Thoracic aorta (tissue), 2 donors: ENCODE data around the gene GPRIN2. TPM values are rescaled to one million over a fixed set of nuclear protein-coding genes. Genes with fewer than 3 reads are reported as not detected.

ENCODE experiments used
- ATAC-seq: fragments of 150-250 bp; one replicate; pipeline ENCODE4 v1.8.0; 2017; ENCODE audit warnings: low read depth; ENCODE audit not compliant: insufficient number of reproducible peaks, low FRiP score
- DNase-seq: peaks from one replicate; pipeline ENCODE4 v3.0.0-alpha.2; 2020; ENCODE audit warnings: low spot score
- H3K27ac ChIP-seq, 2 donors: fragments of 200-600 bp; sonication (generic); 1 replicate in 1 of 2; 2 replicates in 1 of 2; pipeline ENCODE4 v1.5.1; 2016; ENCODE audit warnings: mild to moderate bottlenecking in 2 of 2, moderate library complexity in 2 of 2
- H3K27me3 ChIP-seq: fragments of 200-600 bp; sonication (generic); replicated peaks from 2 replicates; pipeline ENCODE4 v1.6.0; 2016; ENCODE audit warnings: mild to moderate bottlenecking; ENCODE audit not compliant: insufficient read depth
- H3K36me3 ChIP-seq: fragments of 200-600 bp; sonication (generic); one replicate; pipeline ENCODE4 v1.5.1; 2016
- H3K4me1 ChIP-seq, 2 donors: fragments of 200-600 bp; sonication (generic); 1 replicate in 1 of 2; 2 replicates in 1 of 2; pipeline versions ENCODE4 v1.5.1 to v1.6.0; 2016; ENCODE audit warnings: low read depth in 2 of 2, mild to moderate bottlenecking in 1 of 2; ENCODE audit not compliant: control insufficient read depth in 1 of 2
- H3K4me3 ChIP-seq: fragments of 200-600 bp; sonication (generic); 2 replicates; pipeline ENCODE4 v1.5.1; 2016; ENCODE audit warnings: mild to moderate bottlenecking
- H3K9me3 ChIP-seq: fragments of 200-600 bp; sonication (generic); 2 replicates; pipeline ENCODE4 v1.5.1; 2016
- CTCF ChIP-seq: fragments of 200-600 bp; sonication (generic); IDR thresholded peaks from one replicate; pipeline ENCODE4 v1.5.1; 2019; ENCODE audit warnings: antibody characterized with exemption
- total RNA-seq, 2 donors: library from RNA; depleted of rRNA; stranded (reverse); fragments of >200 nt; gene quantifications; one replicate each; pipeline versions ENCODE4 v1.1.0 to v1.2.3, GENCODE V29; 2016

The GPRIN2 gene
- total RNA-seq, 2 donors from 2014 or later, result 0.27 to 4.8 TPM

GRCh38 chr10:46539596-46540411 is 16.7 kb downstream of the GPRIN2 start:
- H3K9me3 ChIP-seq, result no peaks in the 10 kb centered on the region
- TF ChIP-seq CTCF, result no peak
- peak overlapping the region; percentile 72 to 73 for H3K27ac ChIP-seq
- ATAC-seq (peak; percentile 59), DNase-seq (no peak)
- H3K27me3 ChIP-seq, result no peaks in the 10 kb centered on the region
- peak overlapping the region; percentile 59 for H3K4me3 ChIP-seq
- H3K4me1 ChIP-seq, result peaks cover 13 to 29% of the 10 kb centered on the region in 2 donors
- H3K36me3 ChIP-seq, result no peaks in the 10 kb centered on the region

GRCh38 chr10:46538717-46539426 is 17.6 kb downstream of the GPRIN2 start:
- no peak for DNase-seq
- no peak for ATAC-seq
- Histone ChIP-seq H3K36me3 (no peaks in the 10 kb centered on the region), H3K4me3 (no peak overlapping the region), H3K27ac (no peak overlapping the region), H3K4me1 (peaks cover 12 to 24% of the 10 kb centered on the region in 2 donors), H3K9me3 (no peaks in the 10 kb centered on the region), H3K27me3 (no peaks in the 10 kb centered on the region)
- TF ChIP-seq CTCF, result no peak

DNA sequence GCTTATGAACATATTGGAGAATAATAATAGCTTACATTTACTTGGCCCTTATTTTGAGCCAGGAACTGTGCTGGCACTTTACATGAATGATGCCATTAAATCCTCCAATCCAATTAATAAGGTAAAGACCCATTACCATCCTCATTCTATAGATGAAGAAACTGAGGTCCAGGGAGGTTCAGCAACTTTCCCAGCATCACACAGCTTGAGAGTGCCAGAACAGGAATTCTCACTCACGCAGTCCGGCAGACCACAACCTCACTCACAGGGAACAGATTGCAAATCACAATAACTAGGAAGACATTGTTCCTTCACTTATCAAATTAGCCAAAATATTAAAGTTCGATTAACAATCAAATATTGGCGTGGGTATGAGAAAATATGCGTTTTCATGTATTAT is 18.3 kb downstream of the GPRIN2 start:
- no peak overlapping the region for H3K27ac ChIP-seq

GRCh38 chr10:46537309-46537708 is 19.1 kb downstream of the GPRIN2 start:
- H3K27me3 ChIP-seq, result no peaks in the 10 kb centered on the region
- TF ChIP-seq CTCF, result no peak
- no peak for ATAC-seq

More for the DNA sequence above, 18.3 kb downstream of the GPRIN2 start:
- no peak for DNase-seq
- Histone ChIP-seq H3K4me1 (peaks cover 12 to 24% of the 10 kb centered on the region in 2 donors), H3K4me3 (no peak overlapping the region), H3K27me3 (no peaks in the 10 kb centered on the region), H3K9me3 (no peaks in the 10 kb centered on the region), H3K36me3 (no peaks in the 10 kb centered on the region)
- no peak for ATAC-seq
- TF ChIP-seq CTCF, result no peak

GRCh38 chr10:46536781-46537180 is 19.7 kb downstream of the GPRIN2 start:
- TF ChIP-seq CTCF, result no peak
- no peak for ATAC-seq

More at GRCh38 chr10:46537309-46537708, 19.1 kb downstream of the GPRIN2 start:
- H3K4me1 ChIP-seq, result peaks cover 12 to 24% of the 10 kb centered on the region in 2 donors
- no peaks in the 10 kb centered on the region for H3K36me3 ChIP-seq
- H3K27ac ChIP-seq, result no peak overlapping the region
- DNase-seq, result no peak
- no peak overlapping the region for H3K4me3 ChIP-seq
- H3K9me3 ChIP-seq, result no peaks in the 10 kb centered on the region

More at GRCh38 chr10:46536781-46537180, 19.7 kb downstream of the GPRIN2 start:
- no peaks in the 10 kb centered on the region for H3K9me3 ChIP-seq
- H3K27me3 ChIP-seq, result no peaks in the 10 kb centered on the region
- peaks cover 12 to 24% of the 10 kb centered on the region in 2 donors for H3K4me1 ChIP-seq
- H3K4me3 ChIP-seq, result no peak overlapping the region
- H3K36me3 ChIP-seq, result no peaks in the 10 kb centered on the region
- no peak overlapping the region for H3K27ac ChIP-seq
- no peak for DNase-seq
